ENCODE results near the gene OSGEP. TPM values are rescaled to one million over a fixed set of nuclear protein-coding genes. Genes with fewer than 3 reads are reported as not detected.
A peak's percentile ranks its signal among the peaks of the same experiment; 100 is the strongest.

The OSGEP gene
- total and polyA plus RNA-seq, 2 of the 13 experiments (the other 11 are each of a cell fraction or from before 2014, with no cell fraction given), result 39.7 to 41.1 TPM

GRCh38 chr14:20417250-20418186 lies 37.1 kb downstream of the OSGEP start:
- 4% methylated on average over 7 of the region's 7 CpGs for WGBS (ENCODE audit: low lambda C conversion rate)
- Histone ChIP-seq H3K27ac (ENCODE audit: extremely low read length, insufficient read depth, low read length) (peak overlapping the region; percentile 0), H3K4me3 (replicated peaks in 1 of 3; ENCODE audit: insufficient read depth in 1 of 3, low read depth in 2 of 3, low read length in 3 of 3) (no peak overlapping the region; a peak in 2 of 6 replicates), H3K4me2 (ENCODE audit: low read depth, low read length) (peak overlapping the region; percentile 73), H3K27me3 (ENCODE audit: control insufficient read depth in 1 of 2, insufficient read depth in 2 of 2, low read length in 2 of 2) (no peaks in the 10 kb centered on the region; a peak in 2 of 5 replicates), H3K79me2 (ENCODE audit: insufficient read depth, low read length) (no peaks in the 10 kb centered on the region), H2AFZ (ENCODE audit: low read length) (no peak overlapping the region), H3K4me1 (ENCODE audit: insufficient read depth, low read length) (peaks cover 50% of the 10 kb centered on the region), H3K9me3 (ENCODE audit: low read length) (no peaks in the 10 kb centered on the region), H4K20me1 (ENCODE audit: insufficient read depth, low read length) (no peaks in the 10 kb centered on the region), H3K9ac (ENCODE audit: insufficient read depth, low read depth, low read length) (no peak overlapping the region), H3K36me3 (replicated peaks in 1 of 2; ENCODE audit: control insufficient read depth in 1 of 2, insufficient read depth in 2 of 2, low read length in 2 of 2) (no peaks in the 10 kb centered on the region)
- DNase-seq (ENCODE audit: low spot score) (peak; percentile 65), FAIRE-seq (no peak), ATAC-seq (no peak)
- ChIA-PET POLR2A (interaction anchor here (0.8 to 3.5 kb wide), 12 partner anchors 11 to 196 kb away, joined by 3 to 59 read pairs (median 6); partner anchors contain the start of genes APEX1, OSGEP, PARP2 and PIP4P1), CTCF (ENCODE audit: low intra/inter-chr PET ratio, low total read pairs) (no interaction called here)
- BruUV-seq (replicated peaks), result no TSS peak
- in situ Hi-C loops (cut with HindIII; ENCODE audit: extremely low pct_ligation_motif_present, low pct_unique_long_range_greater_than_20kb) (loop anchor here (5.0 kb wide), 1 partner anchor 40 kb away; the partner anchor contains the start of gene APEX1), intact Hi-C loops (cut with micrococcal nuclease; ENCODE audit: unreplicated experiment) (loop anchor here (5.0 kb wide), 2 partner anchors 115 to 270 kb away; partner anchors contain the start of gene ANG)
- no peak for TF ChIP-seq ZNF569 (CRISPR knock-in tag; IDR thresholded peaks at IDR 0.05; ENCODE audit: borderline replicate concordance)
- no peak for TF ChIP-seq ZSCAN30 (CRISPR knock-in tag; IDR thresholded peaks at IDR 0.05)
- no peak for TF ChIP-seq ZNF782 (CRISPR knock-in tag; IDR thresholded peaks at IDR 0.05; ENCODE audit: borderline replicate concordance)
- no peak for TF ChIP-seq TBX3 (IDR thresholded peaks at IDR 0.05; ENCODE audit: borderline replicate concordance)
- TF ChIP-seq ZNF703 (CRISPR knock-in tag; IDR thresholded peaks at IDR 0.05; ENCODE audit: borderline replicate concordance), result no peak
- TF ChIP-seq MAFK (conservative IDR thresholded peaks at IDR 0.05 in 1 of 2, IDR thresholded peaks at IDR 0.05 in 1 of 2; ENCODE audit: low read length in 2 of 2), result peak; percentile 40 to 58; a peak in 3 of 4 replicates
- no peak for TF ChIP-seq CENPT (CRISPR knock-in tag; IDR thresholded peaks at IDR 0.05; ENCODE audit: low read depth)
- TF ChIP-seq EP300 (IDR thresholded peaks at IDR 0.05; ENCODE audit: low read depth in 2 of 2, low read length in 2 of 2), result peak in 1 of 2 experiments; percentile 39; a peak in 2 of 4 replicates
- TF ChIP-seq EP300 (CRISPR knock-in tag; IDR thresholded peaks at IDR 0.05; ENCODE audit: borderline replicate concordance), result peak; percentile 41; the same call in 1 of the 2 replicates
- TF ChIP-seq MED1 (CRISPR knock-in tag; IDR thresholded peaks at IDR 0.05), result no peak
- no peak for TF ChIP-seq AKAP8 (CRISPR knock-in tag; IDR thresholded peaks at IDR 0.05)
- no peak for TF ChIP-seq ZFP90 (CRISPR knock-in tag; IDR thresholded peaks at IDR 0.05; ENCODE audit: borderline replicate concordance)
- no peak for TF ChIP-seq ZBTB8A (CRISPR knock-in tag; IDR thresholded peaks at IDR 0.05; ENCODE audit: borderline replicate concordance, low read depth)
- no peak for TF ChIP-seq ZNF354B (CRISPR knock-in tag; IDR thresholded peaks at IDR 0.05)
- TF ChIP-seq PHF8 (CRISPR knock-in tag; IDR thresholded peaks at IDR 0.05), result no peak
- no peak for TF ChIP-seq EZH2 (conservative IDR thresholded peaks at IDR 0.05; ENCODE audit: low read depth, low read length)
- no peak for TF ChIP-seq ZBTB39 (CRISPR knock-in tag; IDR thresholded peaks at IDR 0.05)
